Upper lobe of left lung (tissue), 4 donors: Measurements from ENCODE around the gene GAS2L1.
A peak's percentile ranks its signal among the peaks of the same experiment; 100 is the strongest.

Experiments
- CTCF ChIP-seq, 6 experiments: fragments of 450-650 bp in 4 of 6; fragments of 200-600 bp in 2 of 6; sonication (generic) in 2 of 6; IDR thresholded peaks; one replicate each; pipeline ENCODE4 v1.5.1; 2016 to 2019; ENCODE audit warnings: antibody characterized with exemption in 6 of 6
- POLR2AphosphoS5 ChIP-seq, 2 donors: sonication (generic); formaldehyde crosslinking; IDR thresholded peaks; one replicate each; pipeline ENCODE4 v1.5.1; 2017; ENCODE audit warnings: antibody characterized with exemption in 2 of 2

GRCh38 chr22:29344137-29344536 is 37.7 kb downstream of the GAS2L1 start:
- TF ChIP-seq CTCF (IDR thresholded peaks at IDR 0.05) (no peak), POLR2AphosphoS5 (IDR thresholded peaks at IDR 0.05) (peak in 1 of 2 donors; percentile 8)
